Neural cell (in vitro differentiated cells): Measurements from ENCODE around the gene TSPYL6. TPM values are rescaled to one million over a fixed set of nuclear protein-coding genes. Genes with fewer than 3 reads are reported as not detected.

ENCODE experiments used
- H2AFZ ChIP-seq: fragments of 200-600, 300-800 bp; sonication (generic), shearing (Covaris generic); 2 replicates; pipeline ENCODE4 v1.6.0; 2014; ENCODE audit warnings: low read depth, mild to moderate bottlenecking, antibody characterized with exemption, low read length, moderate library complexity
- H3F3A ChIP-seq: fragments of 200-600 bp; shearing (Covaris generic); 2 replicates; pipeline ENCODE4 v1.6.1; 2016; ENCODE audit warnings: mild to moderate bottlenecking, moderate library complexity, mixed read lengths, antibody characterized with exemption, low read length; ENCODE audit not compliant: insufficient read depth, poor library complexity, severe bottlenecking
- H3K27ac ChIP-seq: fragments of 200-600, 300-800 bp; sonication (generic), shearing (Covaris generic); 2 replicates; pipeline ENCODE4 v1.5.1; 2014; ENCODE audit warnings: mild to moderate bottlenecking, low read length, moderate library complexity
- H3K27me3 ChIP-seq: fragments of 300-800, 200-600 bp; sonication (generic), shearing (Covaris generic); 2 replicates; pipeline ENCODE4 v1.6.0; 2014; ENCODE audit warnings: mild to moderate bottlenecking, low read depth, low read length, moderate library complexity; ENCODE audit not compliant: insufficient read depth
- H3K36me3 ChIP-seq: fragments of 300-800, 200-600 bp; sonication (generic), shearing (Covaris generic); 2 replicates; pipeline ENCODE4 v1.5.1; 2014; ENCODE audit warnings: mild to moderate bottlenecking, antibody characterized with exemption, low read length, moderate library complexity; ENCODE audit not compliant: insufficient read depth
- H3K4me2 ChIP-seq: fragments of 300-800, 200-600 bp; sonication (generic), shearing (Covaris generic); 2 replicates; pipeline ENCODE4 v1.6.0; 2014; ENCODE audit warnings: mild to moderate bottlenecking, low read length
- H3K4me3 ChIP-seq: fragments of 300-800, 200-600 bp; sonication (generic), shearing (Covaris generic); 2 replicates; pipeline ENCODE4 v1.5.1; 2014; ENCODE audit warnings: mild to moderate bottlenecking, low read length, moderate library complexity
- H3K79me2 ChIP-seq: fragments of 200-600 bp; shearing (Covaris generic); replicated peaks from 2 replicates; pipeline ENCODE4 v1.6.0; 2014; ENCODE audit warnings: mild to moderate bottlenecking, low read length, moderate library complexity; ENCODE audit not compliant: insufficient read depth
- H3K9ac ChIP-seq: fragments of 300-800, 200-600 bp; sonication (generic), shearing (Covaris generic); 2 replicates; pipeline ENCODE4 v1.6.1; 2016; ENCODE audit warnings: mild to moderate bottlenecking, low read length, mixed read lengths
- H3K9me2 ChIP-seq: fragments of 200-600 bp; shearing (Covaris generic); 2 replicates; pipeline ENCODE4 v1.6.1; 2016; ENCODE audit warnings: mild to moderate bottlenecking, low read length, mixed read lengths; ENCODE audit not compliant: insufficient read depth
- H3K9me3 ChIP-seq: fragments of 200-600, 300-800 bp; sonication (generic), shearing (Covaris generic); 2 replicates; pipeline ENCODE4 v1.6.1; 2016; ENCODE audit warnings: mild to moderate bottlenecking, mixed run types, low read length, moderate library complexity, mixed read lengths
- H4K20me1 ChIP-seq: fragments of 200-600 bp; shearing (Covaris generic); 2 replicates; pipeline ENCODE4 v1.6.1; 2016; ENCODE audit warnings: mild to moderate bottlenecking, mixed run types; ENCODE audit not compliant: insufficient read depth
- CTCF ChIP-seq: fragments of 450-650 bp; IDR thresholded peaks from 2 replicates; pipeline ENCODE4 v1.5.1; 2014; ENCODE audit warnings: antibody characterized with exemption, mild to moderate bottlenecking, moderate library complexity; ENCODE audit not compliant: poor library complexity, severe bottlenecking
- EP300 ChIP-seq: fragments of 450-650 bp; conservative IDR thresholded peaks from 2 replicates; pipeline ENCODE4 v1.6.1; 2014; ENCODE audit warnings: antibody characterized with exemption, mild to moderate bottlenecking, moderate library complexity; ENCODE audit not compliant: poor library complexity, severe bottlenecking
- EZH2 ChIP-seq: fragments of 200-600, 300-800 bp; shearing (Covaris generic), sonication (generic); IDR thresholded peaks from 2 replicates; pipeline ENCODE4 v1.6.1; 2014; ENCODE audit warnings: antibody characterized with exemption, low read length, borderline replicate concordance, mild to moderate bottlenecking; ENCODE audit not compliant: insufficient read depth, poor library complexity, severe bottlenecking
- MXI1 ChIP-seq: fragments of 450-650 bp; conservative IDR thresholded peaks from 2 replicates; pipeline ENCODE4 v1.6.1; 2014; ENCODE audit warnings: antibody characterized with exemption, mild to moderate bottlenecking; ENCODE audit not compliant: poor library complexity, severe bottlenecking
- POLR2AphosphoS5 ChIP-seq: IDR thresholded peaks from 2 replicates; pipeline ENCODE4 v1.6.1; 2012
- RAD21 ChIP-seq: fragments of 450-650 bp; conservative IDR thresholded peaks from 2 replicates; pipeline ENCODE4 v1.6.1; 2014; ENCODE audit warnings: antibody characterized with exemption, mild to moderate bottlenecking, moderate library complexity
- REST ChIP-seq: IDR thresholded peaks from 2 replicates; pipeline ENCODE4 v1.6.1; 2012; ENCODE audit warnings: borderline replicate concordance
- SMC3 ChIP-seq: fragments of 450-650 bp; conservative IDR thresholded peaks from 2 replicates; pipeline ENCODE4 v1.6.1; 2014; ENCODE audit warnings: antibody characterized with exemption, mild to moderate bottlenecking, moderate library complexity; ENCODE audit not compliant: poor library complexity
- TAF1 ChIP-seq: IDR thresholded peaks from 2 replicates; pipeline ENCODE4 v1.6.1; 2012; ENCODE audit warnings: low read depth
- polyA plus RNA-seq: library from polyadenylated mRNA; depleted of rRNA; stranded (reverse); fragments of >200 nt; gene quantifications from 2 replicates; pipeline ENCODE4 v1.2.3, GENCODE V29; 2014

The TSPYL6 gene
- polyA plus RNA-seq, 1 donor from 2014 or later = not detected

DNA sequence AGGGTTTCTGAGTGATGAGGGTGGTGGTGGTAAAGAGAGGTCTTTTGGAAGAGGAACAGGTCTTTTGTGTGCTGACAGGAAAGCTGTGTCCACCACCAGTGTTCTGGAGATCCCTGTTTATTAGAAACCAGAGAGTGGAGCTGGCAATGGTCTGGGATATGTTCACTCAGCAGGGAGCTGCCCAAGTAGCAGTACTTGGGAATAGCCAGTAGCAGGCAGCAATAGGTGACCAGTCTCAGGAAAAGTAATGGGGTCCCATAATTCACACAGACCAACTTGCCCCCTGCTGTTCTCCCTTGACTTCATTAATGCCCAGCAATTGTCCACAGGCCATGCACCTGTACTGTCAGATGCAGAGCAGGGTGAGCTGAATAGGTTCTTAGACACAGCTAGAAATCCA is 1.8 kb downstream of the TSPYL6 start:
- Histone ChIP-seq H3K9me2 (no peaks in the 10 kb centered on the region), H4K20me1 (no peaks in the 10 kb centered on the region), H3K27me3 (no peaks in the 10 kb centered on the region), H3K36me3 (no peaks in the 10 kb centered on the region), H3K4me3 (no peak overlapping the region), H3F3A (no peaks in the 10 kb centered on the region), H3K9ac (no peak overlapping the region), H3K4me2 (no peak overlapping the region), H3K79me2 (no peaks in the 10 kb centered on the region), H2AFZ (no peak overlapping the region), H3K27ac (no peak overlapping the region), H3K9me3 (no peaks in the 10 kb centered on the region)
- TF ChIP-seq TAF1 (no peak), POLR2AphosphoS5 (no peak), EP300 (no peak), SMC3 (no peak), EZH2 (no peak), RAD21 (no peak), REST (no peak), MXI1 (no peak), CTCF (no peak)

- Histone ChIP-seq H3K79me2 (no peaks in the 10 kb centered on the region), H3K36me3 (no peaks in the 10 kb centered on the region), H3K4me2 (no peak overlapping the region), H3K9me2 (no peaks in the 10 kb centered on the region), H3K27me3 (no peaks in the 10 kb centered on the region), H3K4me3 (no peak overlapping the region), H3K27ac (no peak overlapping the region), H3K9me3 (no peaks in the 10 kb centered on the region), H2AFZ (no peak overlapping the region), H3K9ac (no peak overlapping the region), H3F3A (no peaks in the 10 kb centered on the region), H4K20me1 (no peaks in the 10 kb centered on the region)
- TF ChIP-seq TAF1 (no peak), EZH2 (no peak), MXI1 (no peak), REST (no peak)
These were observed 6.4 kb downstream of the TSPYL6 start for GRCh38 chr2:54249629-54250028.
